ENCODE measurements around the gene UNC13D.

- TF ChIP-seq, protein P1, sequence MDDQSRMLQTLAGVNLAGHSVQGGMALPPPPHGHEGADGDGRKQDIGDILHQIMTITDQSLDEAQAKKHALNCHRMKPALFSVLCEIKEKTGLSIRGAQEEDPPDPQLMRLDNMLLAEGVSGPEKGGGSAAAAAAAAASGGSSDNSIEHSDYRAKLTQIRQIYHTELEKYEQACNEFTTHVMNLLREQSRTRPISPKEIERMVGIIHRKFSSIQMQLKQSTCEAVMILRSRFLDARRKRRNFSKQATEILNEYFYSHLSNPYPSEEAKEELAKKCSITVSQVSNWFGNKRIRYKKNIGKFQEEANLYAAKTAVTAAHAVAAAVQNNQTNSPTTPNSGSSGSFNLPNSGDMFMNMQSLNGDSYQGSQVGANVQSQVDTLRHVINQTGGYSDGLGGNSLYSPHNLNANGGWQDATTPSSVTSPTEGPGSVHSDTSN (CRISPR knock-in tag; IDR thresholded peaks at IDR 0.05): no peak
- TF ChIP-seq ZNF223 (tag by site-specific recombination; IDR thresholded peaks at IDR 0.05) (no peak), CTCF (tag by site-specific recombination; IDR thresholded peaks at IDR 0.05) (no peak)
Observed at GRCh38 chr17:75832164-75832651, 12.0 kb downstream of the UNC13D start.

Measured in HEK293 (cell line).